ENCODE data around the gene BLOC1S5. TPM values are rescaled to one million over a fixed set of nuclear protein-coding genes. Genes with fewer than 3 reads are reported as not detected.

Gene BLOC1S5
- total RNA-seq, 3 donors from 2014 or later, result 12.5 to 26.2 (median 16.6) TPM

DNA sequence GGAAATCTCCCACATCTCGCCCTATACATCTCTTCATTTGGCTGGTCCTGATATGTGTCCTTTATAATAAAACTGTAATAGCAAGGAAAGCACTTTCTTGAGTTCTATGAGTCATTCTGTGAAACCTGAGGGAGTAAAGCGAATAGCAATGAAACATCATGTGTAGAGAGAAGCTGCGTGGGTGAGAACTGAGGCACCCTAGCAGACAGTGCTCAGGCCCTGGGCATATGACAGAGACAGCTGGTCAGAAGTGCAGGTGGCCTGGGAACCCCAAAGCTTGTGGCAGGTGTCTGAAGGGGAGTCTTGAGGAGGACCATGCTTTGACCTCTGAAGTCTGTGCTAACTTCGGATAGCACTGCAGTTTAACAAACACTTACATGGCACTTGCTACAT lies 1.3 kb upstream of the BLOC1S5 start:
- H3K4me3 ChIP-seq, result no peak overlapping the region
- intact Hi-C loops (cut with DNase I; ENCODE audit: low total_unique reads), result no loop called here
- TF ChIP-seq POLR2AphosphoS5 (IDR thresholded peaks at IDR 0.05) (no peak), CTCF (IDR thresholded peaks at IDR 0.05) (no peak), POLR2A (IDR thresholded peaks at IDR 0.05) (no peak)
- no peak overlapping the region for H3K27ac ChIP-seq
- DNase-seq (ENCODE audit: low spot score in 2 of 2), result no peak
- no peaks in the 10 kb centered on the region for H3K36me3 ChIP-seq
- H3K4me1 ChIP-seq, result no peaks in the 10 kb centered on the region
- H3K27me3 ChIP-seq, result no peaks in the 10 kb centered on the region
- H3K9me3 ChIP-seq, result no peaks in the 10 kb centered on the region

DNA sequence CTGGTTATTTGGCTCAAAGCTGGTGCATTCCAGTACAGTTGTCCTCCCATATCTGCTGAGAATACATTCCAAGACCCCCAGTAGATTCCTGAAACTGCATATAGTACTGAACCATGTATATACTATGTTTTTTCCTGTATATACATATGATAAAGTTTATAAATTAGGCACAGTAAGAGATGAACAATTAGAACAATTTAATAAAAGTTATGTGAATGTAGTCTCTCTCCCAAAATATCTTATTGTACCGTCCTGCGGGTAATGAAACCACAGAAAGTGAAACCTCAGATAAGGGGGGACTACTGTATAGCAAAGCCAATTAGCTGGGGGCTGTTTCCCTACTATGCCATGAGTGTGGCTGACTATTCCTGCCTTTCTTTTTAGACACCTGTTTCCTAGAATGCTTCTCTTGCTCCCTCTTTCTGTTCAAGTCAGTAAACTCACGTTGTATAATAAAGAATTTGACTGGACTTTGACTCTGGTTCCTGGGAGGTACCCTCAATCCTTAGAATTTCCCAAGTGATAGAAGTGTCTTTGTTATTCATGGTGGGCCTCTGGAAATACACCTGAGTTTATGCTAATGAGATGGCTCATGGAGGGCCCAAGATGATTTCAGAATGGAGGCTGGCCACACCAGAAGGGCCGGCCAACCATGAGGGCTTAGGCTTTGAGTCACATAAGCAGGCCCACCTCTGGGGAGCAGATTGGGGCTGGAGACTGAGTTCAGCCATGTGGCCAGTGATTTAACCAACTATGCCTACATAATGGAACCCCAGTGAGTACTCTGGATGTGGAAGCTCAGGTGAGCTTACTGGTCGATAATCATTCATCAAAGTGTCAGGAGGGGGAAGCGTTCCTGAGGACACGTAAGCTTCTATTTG lies 689 bp upstream of the BLOC1S5 start:
- no peak for TF ChIP-seq POLR2AphosphoS5 (IDR thresholded peaks at IDR 0.05)
- no peak for TF ChIP-seq POLR2A (IDR thresholded peaks at IDR 0.05)
- TF ChIP-seq CTCF (IDR thresholded peaks at IDR 0.05), result no peak
- intact Hi-C loops (cut with DNase I; ENCODE audit: low total_unique reads), result loop anchor here (5.0 kb wide), 1 partner anchor 37 kb away; the partner anchor contains the start of gene EEF1E1
- H3K27me3 ChIP-seq, result no peaks in the 10 kb centered on the region

DNA sequence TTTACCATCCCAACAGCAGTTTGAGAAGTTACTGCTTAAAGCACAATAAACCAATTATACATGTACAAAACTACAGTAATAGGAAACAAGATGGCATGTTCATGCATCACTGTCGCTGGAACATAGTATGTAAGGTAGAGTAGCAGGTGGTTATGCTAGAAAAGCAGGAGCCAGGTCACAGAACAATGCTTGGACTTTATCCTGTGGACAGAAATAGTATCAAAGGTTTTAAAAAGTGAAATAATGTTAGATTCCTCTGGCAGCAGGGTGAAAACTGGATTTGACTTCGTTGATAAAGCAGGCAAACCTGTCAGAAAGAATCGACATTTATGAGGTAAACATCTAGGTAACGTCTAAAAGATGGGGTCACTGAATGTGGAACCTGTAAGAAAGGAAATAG lies 2.5 kb downstream of the BLOC1S5 start:
- Histone ChIP-seq H3K36me3 (no peaks in the 10 kb centered on the region), H3K4me3 (no peak overlapping the region), H3K9me3 (no peaks in the 10 kb centered on the region), H3K27ac (no peak overlapping the region), H3K27me3 (no peaks in the 10 kb centered on the region), H3K4me1 (no peaks in the 10 kb centered on the region)
- no peak for DNase-seq (ENCODE audit: low spot score in 2 of 2)
- intact Hi-C loops (cut with DNase I; ENCODE audit: low total_unique reads), result loop anchor here (5.0 kb wide), 1 partner anchor 41 kb away; the partner anchor contains the start of gene EEF1E1
- no peak for TF ChIP-seq CTCF (IDR thresholded peaks at IDR 0.05)
- TF ChIP-seq POLR2A (IDR thresholded peaks at IDR 0.05), result no peak
- TF ChIP-seq POLR2AphosphoS5 (IDR thresholded peaks at IDR 0.05), result no peak

More for the DNA sequence above, 689 bp upstream of the BLOC1S5 start:
- Histone ChIP-seq H3K36me3 (no peaks in the 10 kb centered on the region), H3K27ac (peak overlapping the region; percentile 88 to 95), H3K9me3 (no peaks in the 10 kb centered on the region), H3K4me1 (no peaks in the 10 kb centered on the region), H3K4me3 (peak overlapping the region; percentile 88 to 92 (median 89))
- DNase-seq (ENCODE audit: low spot score in 2 of 2), result no peak

GRCh38 chr6:8060346-8060745 lies 3.8 kb downstream of the BLOC1S5 start:
- no peaks in the 10 kb centered on the region for H3K4me1 ChIP-seq
- no peaks in the 10 kb centered on the region for H3K36me3 ChIP-seq
- no peaks in the 10 kb centered on the region for H3K9me3 ChIP-seq
- DNase-seq (ENCODE audit: low spot score in 2 of 2), result no peak
- no peak overlapping the region for H3K27ac ChIP-seq
- H3K27me3 ChIP-seq, result no peaks in the 10 kb centered on the region
- intact Hi-C loops (cut with DNase I; ENCODE audit: low total_unique reads), result loop anchor here (5.0 kb wide), 1 partner anchor 42 kb away; the partner anchor contains the start of gene EEF1E1
- TF ChIP-seq POLR2AphosphoS5 (IDR thresholded peaks at IDR 0.05) (no peak), POLR2A (IDR thresholded peaks at IDR 0.05) (no peak), CTCF (IDR thresholded peaks at IDR 0.05) (no peak)
- H3K4me3 ChIP-seq, result no peak overlapping the region

DNA sequence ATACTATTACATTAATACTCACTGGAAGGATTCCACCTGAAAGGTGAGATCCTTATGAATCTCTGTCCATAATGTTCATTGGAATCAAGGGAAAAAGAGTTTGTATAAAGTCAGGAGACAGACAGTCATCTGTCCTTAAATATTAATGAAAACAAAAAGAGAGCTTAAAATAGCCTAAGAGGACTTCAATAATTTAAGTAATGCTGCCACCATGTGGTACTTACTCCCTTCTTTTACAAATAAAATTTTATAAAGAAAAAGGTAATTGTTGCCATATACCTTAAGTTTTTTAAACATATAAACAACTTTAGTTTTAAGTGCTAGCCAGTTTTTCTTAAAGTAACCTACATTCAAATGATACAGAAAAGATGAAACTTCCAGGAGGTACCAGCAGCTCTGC lies 5.1 kb downstream of the BLOC1S5 start:
- intact Hi-C loops (cut with DNase I; ENCODE audit: low total_unique reads), result no loop called here
- Histone ChIP-seq H3K4me1 (no peaks in the 10 kb centered on the region), H3K4me3 (no peak overlapping the region), H3K27ac (no peak overlapping the region), H3K36me3 (no peaks in the 10 kb centered on the region), H3K9me3 (no peaks in the 10 kb centered on the region), H3K27me3 (no peaks in the 10 kb centered on the region)
- DNase-seq (ENCODE audit: low spot score in 2 of 2), result no peak
- no peak for TF ChIP-seq POLR2AphosphoS5 (IDR thresholded peaks at IDR 0.05)
- TF ChIP-seq CTCF (IDR thresholded peaks at IDR 0.05), result no peak
- TF ChIP-seq POLR2A (IDR thresholded peaks at IDR 0.05), result no peak
